Neural progenitor cell (in vitro differentiated cells): Measurements from ENCODE around the gene EIPR1. TPM values are rescaled to one million over a fixed set of nuclear protein-coding genes. Genes with fewer than 3 reads are reported as not detected.
A peak's percentile ranks its signal among the peaks of the same experiment; 100 is the strongest.
"Not testable (repeated sequence)": the region's sequence is repeated elsewhere in the genome, so short reads cannot be mapped to it uniquely, and the experiment has no call there.

Source experiments
- DNase-seq: peaks from one replicate; pipeline ENCODE4 v3.0.0-alpha.2; 2016; ENCODE audit warnings: low spot score
- H2AFZ ChIP-seq: fragments of 200-600 bp; sonication (generic); replicated peaks from 2 replicates; pipeline ENCODE4 v1.6.1; 2016; ENCODE audit warnings: antibody characterized with exemption
- H3F3A ChIP-seq: fragments of 200-600 bp; sonication (generic); 2 replicates; pipeline ENCODE4 v1.6.1; 2016; ENCODE audit warnings: antibody characterized with exemption, low read depth
- H3K27ac ChIP-seq: fragments of 200-600 bp; sonication (generic); 2 replicates; pipeline ENCODE4 v1.5.1; 2016; ENCODE audit warnings: mild to moderate bottlenecking
- H3K27me3 ChIP-seq: fragments of 200-600 bp; sonication (generic); 2 replicates; pipeline ENCODE4 v1.6.1; 2016; ENCODE audit warnings: mild to moderate bottlenecking, moderate library complexity
- H3K36me3 ChIP-seq: fragments of 200-600 bp; sonication (generic); 2 replicates; pipeline ENCODE4 v1.5.1; 2016
- H3K4me1 ChIP-seq: fragments of 200-600 bp; sonication (generic); 2 replicates; pipeline ENCODE4 v1.6.1; 2016; ENCODE audit warnings: mixed run types
- H3K4me2 ChIP-seq: fragments of 200-600 bp; sonication (generic); 2 replicates; pipeline ENCODE4 v1.6.1; 2016
- H3K4me3 ChIP-seq: fragments of 200-600 bp; sonication (generic); 2 replicates; pipeline ENCODE4 v1.5.1; 2016
- H3K79me2 ChIP-seq: fragments of 200-600 bp; sonication (generic); 2 replicates; pipeline ENCODE4 v1.6.1; 2016; ENCODE audit warnings: low read depth
- H3K9ac ChIP-seq: fragments of 200-600 bp; sonication (generic); 2 replicates; pipeline ENCODE4 v1.6.1; 2016
- H3K9me3 ChIP-seq: fragments of 200-600 bp; sonication (generic); 2 replicates; pipeline ENCODE4 v1.5.1; 2016; ENCODE audit warnings: low read depth
- H4K20me1 ChIP-seq: fragments of 200-600 bp; sonication (generic); 2 replicates; pipeline ENCODE4 v1.6.1; 2016; ENCODE audit warnings: low read depth
- H3K27ac Mint-ChIP-seq: 3 replicates; pipeline ENCODE4 v1.8.0; 2021; ENCODE audit warnings: mixed read lengths
- H3K27me3 Mint-ChIP-seq: 2 replicates; pipeline ENCODE4 v1.8.0; 2022; ENCODE audit warnings: low read depth, mild to moderate bottlenecking, inconsistent platforms, moderate library complexity, mixed read lengths; ENCODE audit not compliant: insufficient read depth
- H3K36me3 Mint-ChIP-seq: 3 replicates; pipeline ENCODE4 v1.8.0; 2021; ENCODE audit warnings: mixed read lengths
- H3K4me1 Mint-ChIP-seq: 3 replicates; pipeline ENCODE4 v1.8.0; 2021; ENCODE audit warnings: mixed read lengths
- H3K4me3 Mint-ChIP-seq: 3 replicates; pipeline ENCODE4 v1.8.0; 2021; ENCODE audit warnings: mild to moderate bottlenecking, moderate library complexity, mixed read lengths
- H3K9me3 Mint-ChIP-seq: 3 replicates; pipeline ENCODE4 v1.8.0; 2020; ENCODE audit warnings: mixed read lengths
- CTCF ChIP-seq: fragments of 200-600 bp; sonication (generic); IDR thresholded peaks from 2 replicates; pipeline ENCODE4 v1.5.1; 2017; ENCODE audit warnings: antibody characterized with exemption, mild to moderate bottlenecking
- EZH2 ChIP-seq: fragments of 200-600 bp; sonication (generic); IDR thresholded peaks from 2 replicates; pipeline ENCODE4 v1.6.1; 2017; ENCODE audit warnings: antibody characterized with exemption, mild to moderate bottlenecking, moderate library complexity
- EZH2phosphoT487 ChIP-seq: fragments of 200-600 bp; sonication (generic); IDR thresholded peaks from 2 replicates; pipeline ENCODE4 v1.6.1; 2017; ENCODE audit warnings: antibody characterized with exemption
- total RNA-seq: library from RNA; depleted of rRNA; stranded (reverse); fragments of >200 nt; gene quantifications from 2 replicates; pipeline ENCODE4 v1.2.3, GENCODE V29; 2015; ENCODE audit warnings: low replicate concordance

The EIPR1 gene
- total RNA-seq, 1 donor from 2014 or later, result 57.1 TPM

- peaks cover 48% of the 10 kb centered on the region for H3K4me1 Mint-ChIP-seq
- TF ChIP-seq EZH2phosphoT487 (no peak), EZH2 (no peak), CTCF (no peak)
- Histone ChIP-seq H3K9me3 (no peaks in the 10 kb centered on the region), H3K4me3 (no peak overlapping the region), H2AFZ (no peak overlapping the region), H3K4me2 (no peak overlapping the region), H3K4me1 (no peaks in the 10 kb centered on the region), H3K79me2 (peaks cover 3% of the 10 kb centered on the region), H3K27me3 (no peaks in the 10 kb centered on the region), H3K36me3 (no peaks in the 10 kb centered on the region), H3F3A (peaks cover 3% of the 10 kb centered on the region), H3K9ac (no peak overlapping the region), H4K20me1 (peaks cover 58% of the 10 kb centered on the region), H3K27ac (no peak overlapping the region)
- peaks cover 11% of the 10 kb centered on the region for H3K36me3 Mint-ChIP-seq
- peaks cover 11% of the 10 kb centered on the region for H3K9me3 Mint-ChIP-seq
- H3K27ac Mint-ChIP-seq, result no peak overlapping the region
- H3K4me3 Mint-ChIP-seq, result no peak overlapping the region
- DNase-seq, result no peak
- peaks cover 14% of the 10 kb centered on the region for H3K27me3 Mint-ChIP-seq
Observed at GRCh38 chr2:3287896-3288295, 89.7 kb downstream of the EIPR1 start.

GRCh38 chr2:3286646-3287036, 91.0 kb downstream of the EIPR1 start:
- not testable (repeated sequence) for H3K4me2 ChIP-seq, H3F3A ChIP-seq, H3K36me3 Mint-ChIP-seq, H3K36me3 ChIP-seq, H2AFZ ChIP-seq, H3K4me3 ChIP-seq, H3K27me3 Mint-ChIP-seq, H3K27ac ChIP-seq, H3K27me3 ChIP-seq, H3K9ac ChIP-seq, H3K9me3 ChIP-seq, DNase-seq, H3K4me3 Mint-ChIP-seq, H3K79me2 ChIP-seq, H3K4me1 ChIP-seq
- peaks cover 54% of the 10 kb centered on the region for H3K4me1 Mint-ChIP-seq
- H3K27ac Mint-ChIP-seq, result peak overlapping the region; percentile 46
- H3K9me3 Mint-ChIP-seq, result peaks cover 11% of the 10 kb centered on the region
- peaks cover 59% of the 10 kb centered on the region for H4K20me1 ChIP-seq

- Histone ChIP-seq H3K9ac (no peak overlapping the region), H4K20me1 (peaks cover 53% of the 10 kb centered on the region), H2AFZ (no peak overlapping the region), H3K4me2 (no peak overlapping the region), H3F3A (peaks cover 3% of the 10 kb centered on the region), H3K79me2 (peaks cover 3% of the 10 kb centered on the region), H3K4me1 (no peaks in the 10 kb centered on the region), H3K9me3 (no peaks in the 10 kb centered on the region), H3K27ac (no peak overlapping the region), H3K36me3 (no peaks in the 10 kb centered on the region), H3K27me3 (no peaks in the 10 kb centered on the region), H3K4me3 (no peak overlapping the region)
- peaks cover 7% of the 10 kb centered on the region for H3K36me3 Mint-ChIP-seq
- H3K27ac Mint-ChIP-seq, result peak overlapping the region; percentile 46
- no peak for TF ChIP-seq EZH2
- no peak for TF ChIP-seq CTCF
- no peak for TF ChIP-seq EZH2phosphoT487
- peaks cover 11% of the 10 kb centered on the region for H3K9me3 Mint-ChIP-seq
- peaks cover 7% of the 10 kb centered on the region for H3K27me3 Mint-ChIP-seq
- peaks cover 58% of the 10 kb centered on the region for H3K4me1 Mint-ChIP-seq
- no peak for DNase-seq
- H3K4me3 Mint-ChIP-seq, result no peak overlapping the region
Observed at GRCh38 chr2:3285901-3286645, 91.5 kb downstream of the EIPR1 start.
